SK-N-DZ (cell line): ENCODE data around the gene P4HA2.

ENCODE experiments used
- DNase-seq: peaks from one replicate; pipeline ENCODE4 v3.0.0-alpha.2; 2015; ENCODE audit warnings: low spot score

P4HA2 gene

DNA sequence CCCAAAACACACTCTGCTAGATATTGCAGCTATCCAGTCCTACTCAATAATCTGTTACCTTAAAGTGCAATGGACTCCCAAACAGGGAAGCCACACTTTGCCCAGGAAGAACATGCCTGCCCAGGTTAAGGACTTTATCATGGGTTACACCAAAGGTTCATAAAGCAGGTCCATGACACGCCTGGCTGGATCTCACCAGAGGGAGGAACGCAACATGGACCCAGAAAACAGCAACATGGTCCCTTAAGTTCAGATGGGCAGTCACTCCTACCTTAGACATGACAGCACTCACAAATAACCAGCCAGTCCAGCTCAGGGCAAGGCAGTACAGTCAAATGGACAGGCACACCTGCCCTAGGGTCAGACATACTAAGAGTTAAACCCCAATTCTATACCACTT is 3.8 kb downstream of the P4HA2 start:
- DNase-seq = no peak

DNA sequence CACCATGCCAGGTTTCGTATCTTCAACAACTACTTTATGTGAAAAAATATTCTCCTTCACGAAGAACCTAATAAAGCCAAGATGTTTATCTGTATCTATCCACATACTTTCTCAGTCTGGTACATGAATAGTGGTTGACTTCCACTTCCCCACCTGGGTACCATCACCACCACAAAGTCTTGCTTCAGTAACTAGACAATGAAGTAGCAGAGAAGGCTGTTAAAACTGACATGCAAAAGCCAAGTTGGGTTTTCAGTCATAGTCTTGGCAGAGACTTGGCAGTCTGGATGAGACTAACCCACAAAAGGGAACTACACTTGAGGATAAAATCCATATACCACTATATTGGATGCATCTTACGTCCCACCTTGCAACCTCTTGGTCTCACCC is 5.0 kb downstream of the P4HA2 start:
- DNase-seq = no peak

DNA sequence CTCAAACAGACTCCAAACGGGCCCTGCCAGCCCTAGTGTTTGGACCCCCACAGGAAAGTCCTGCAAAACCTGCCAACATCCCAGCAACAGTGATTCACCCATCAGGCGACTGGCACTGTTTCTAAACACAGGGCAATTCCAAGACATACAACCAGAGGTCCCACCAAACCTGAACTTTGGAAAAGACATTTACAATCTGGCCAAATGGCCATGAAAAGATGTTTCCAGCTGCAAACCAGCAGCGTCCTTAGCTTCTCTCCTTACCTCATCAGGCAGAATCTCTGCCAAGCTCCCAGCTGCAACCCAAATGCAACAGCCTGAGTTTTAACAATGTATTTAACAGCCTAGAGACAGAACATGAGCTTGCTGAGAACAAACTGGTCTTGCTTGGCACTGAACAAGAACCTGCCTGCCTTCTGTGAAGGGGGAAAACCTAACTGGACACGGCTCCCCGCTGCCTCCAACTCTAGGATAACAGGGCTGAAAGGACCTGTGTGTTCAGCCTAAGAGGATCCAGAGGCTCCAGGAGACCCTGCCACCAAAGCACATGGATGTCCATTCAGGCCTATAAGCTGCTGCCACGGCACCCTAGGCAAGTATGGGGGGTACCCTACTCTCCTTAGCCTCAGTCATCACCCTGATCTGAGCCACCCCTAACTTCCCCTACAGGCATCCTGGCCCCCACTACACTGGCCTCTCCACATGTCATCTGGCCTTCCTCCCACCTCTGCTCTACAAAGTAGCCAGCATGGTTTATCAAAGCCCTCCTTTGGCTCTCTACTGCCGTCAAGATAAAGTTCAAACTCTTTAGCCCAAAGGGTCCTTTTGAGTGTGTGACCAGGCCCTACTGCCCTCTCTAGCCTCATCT is 5.6 kb downstream of the P4HA2 start:
- no peak for DNase-seq

DNA sequence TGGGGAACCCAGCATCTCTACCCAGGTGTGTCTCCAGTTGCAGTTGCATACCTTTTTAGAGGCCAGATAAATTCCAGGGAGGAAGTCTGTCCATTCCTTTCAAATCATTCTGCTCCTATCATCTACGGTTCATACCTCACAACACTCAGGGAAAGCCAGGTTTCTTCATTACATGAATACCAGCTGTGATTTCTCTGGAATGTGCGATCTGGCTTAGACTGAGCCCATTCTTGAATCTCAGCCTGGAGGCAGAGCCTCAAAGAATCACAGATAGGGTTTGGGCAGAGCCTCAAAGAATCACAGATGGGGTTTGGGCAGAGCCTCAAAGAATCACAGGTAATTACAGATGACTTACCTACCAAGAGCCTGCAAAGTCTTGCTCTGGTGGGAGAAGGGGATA is 7.2 kb downstream of the P4HA2 start:
- DNase-seq = no peak

DNA sequence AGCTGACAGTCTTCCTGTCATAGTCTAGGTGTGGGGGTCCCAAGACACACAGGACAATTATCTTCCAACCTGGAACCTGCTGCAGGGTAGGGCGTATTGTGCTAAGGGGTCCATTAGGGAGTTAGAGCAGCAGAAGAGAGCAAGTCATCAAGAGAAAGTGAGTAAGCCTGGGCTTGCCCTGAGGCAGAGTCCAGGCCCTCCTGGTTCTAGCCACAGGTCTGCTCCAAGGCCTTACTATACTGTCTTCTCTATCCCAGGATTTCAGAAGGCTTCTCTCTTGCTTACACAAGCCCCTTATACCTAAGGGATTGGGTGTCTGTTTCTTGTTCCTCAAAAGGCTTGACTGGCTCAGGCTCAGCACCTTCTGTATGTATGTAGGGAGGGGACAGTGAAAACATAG is 7.7 kb downstream of the P4HA2 start:
- no peak for DNase-seq

DNA sequence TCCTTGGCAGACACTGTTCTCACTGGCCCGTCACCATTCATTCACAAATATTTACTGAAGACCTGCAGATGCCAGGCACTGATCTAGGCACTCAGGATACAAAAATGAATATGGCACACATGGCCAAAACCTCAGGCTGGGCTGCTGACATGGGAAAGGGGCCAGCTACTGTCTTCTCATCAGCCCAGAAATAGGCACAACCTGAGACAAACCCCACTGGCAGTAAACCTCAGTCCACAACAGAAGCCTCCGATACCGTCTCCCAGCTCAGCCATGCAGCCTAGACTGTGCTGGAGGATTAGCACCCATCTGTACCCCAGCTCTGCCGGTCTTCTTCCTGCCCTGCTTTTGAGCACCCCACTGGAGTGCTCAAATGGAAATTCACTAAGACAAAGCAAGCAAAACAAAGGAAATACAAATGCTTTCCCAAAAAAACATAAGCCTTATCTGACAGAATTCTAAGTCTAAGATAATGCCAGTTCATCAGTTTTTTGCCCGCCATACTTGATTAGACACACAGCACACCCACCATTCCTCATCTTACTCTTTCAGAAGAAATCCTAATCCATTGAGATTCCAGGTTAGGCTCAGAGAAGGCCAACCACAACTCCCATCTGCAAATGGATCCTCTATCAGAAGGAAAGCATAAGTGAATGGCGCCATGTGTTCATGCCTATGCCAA is 8.2 kb downstream of the P4HA2 start:
- DNase-seq = no peak

DNA sequence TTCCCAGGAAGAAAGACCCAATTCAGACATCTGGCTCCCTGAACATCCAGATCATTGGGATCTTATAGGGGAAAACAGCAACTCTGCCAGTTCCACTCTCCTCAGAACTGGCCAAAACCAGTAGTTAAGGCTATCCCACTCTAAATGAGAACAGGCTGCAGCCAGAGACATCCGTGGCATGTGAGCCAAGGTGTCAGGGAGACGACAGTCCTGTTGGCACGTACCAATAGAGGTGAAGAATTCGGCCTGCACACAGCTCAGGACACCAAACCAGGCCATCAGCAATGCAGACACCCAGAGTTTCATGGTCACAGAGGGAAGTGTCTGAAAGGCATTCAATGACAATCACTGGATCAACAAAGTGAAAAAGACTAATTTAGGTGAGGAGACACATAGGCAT is 9.3 kb downstream of the P4HA2 start:
- DNase-seq = no peak

DNA sequence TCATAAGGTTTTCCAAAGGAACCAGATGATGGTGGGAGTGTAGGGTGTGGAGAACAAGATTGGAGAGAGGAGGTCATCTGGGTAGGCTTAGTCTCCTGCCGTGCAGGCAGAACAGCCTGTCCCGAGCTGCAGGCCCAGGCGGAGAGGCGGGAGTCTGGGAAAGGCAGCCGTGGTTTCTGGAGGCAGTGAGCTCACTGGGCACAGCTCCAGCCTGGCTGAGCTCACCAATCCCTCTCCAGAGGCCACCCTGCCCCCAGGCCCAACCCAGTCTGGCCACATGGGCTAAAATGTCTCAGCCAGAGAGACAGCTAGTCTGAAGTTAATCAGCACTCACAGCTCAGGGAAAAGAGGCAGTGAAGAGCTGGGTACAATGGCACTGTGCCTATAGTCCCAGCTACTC is 12.3 kb downstream of the P4HA2 start:
- no peak for DNase-seq

DNA sequence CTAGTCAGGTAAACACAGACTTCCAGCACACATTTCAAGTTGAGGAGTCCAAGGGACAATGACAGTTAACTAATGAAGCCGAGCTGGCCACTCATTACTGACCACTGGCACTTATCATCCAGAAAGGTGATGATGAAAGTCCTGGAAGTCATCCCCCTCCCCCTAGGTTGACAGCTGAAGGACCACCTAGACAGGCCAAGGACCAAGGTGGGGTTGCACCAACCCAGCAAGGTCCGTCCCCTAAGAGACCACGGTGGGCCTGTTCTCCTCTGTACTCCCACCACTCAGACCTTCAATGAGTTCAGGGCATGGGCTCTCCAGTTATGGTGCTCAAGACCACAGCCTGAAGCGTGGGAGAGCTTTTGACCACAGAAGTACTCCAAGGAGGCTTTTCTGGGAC is 13.2 kb downstream of the P4HA2 start:
- no peak for DNase-seq

DNA sequence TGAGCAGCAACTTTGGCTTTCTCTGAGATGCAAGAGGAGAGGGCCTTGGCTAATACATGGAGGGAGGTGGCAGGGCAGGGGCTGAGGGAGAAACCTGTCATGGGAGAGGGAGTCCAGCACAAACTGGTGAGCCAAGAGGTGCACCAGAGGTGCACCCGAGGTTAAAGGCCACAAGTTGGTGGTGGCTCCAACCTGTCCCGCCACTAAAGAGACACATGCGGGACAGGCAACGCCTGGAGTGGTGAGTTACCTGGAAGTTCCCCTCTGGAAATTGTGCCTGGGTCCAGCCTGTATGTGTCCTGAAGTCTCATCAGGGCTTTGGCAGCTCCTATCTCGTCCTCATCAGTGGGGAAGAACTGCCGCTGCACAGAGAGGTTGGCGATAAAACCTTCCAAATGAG is 14.0 kb downstream of the P4HA2 start:
- no peak for DNase-seq

DNA sequence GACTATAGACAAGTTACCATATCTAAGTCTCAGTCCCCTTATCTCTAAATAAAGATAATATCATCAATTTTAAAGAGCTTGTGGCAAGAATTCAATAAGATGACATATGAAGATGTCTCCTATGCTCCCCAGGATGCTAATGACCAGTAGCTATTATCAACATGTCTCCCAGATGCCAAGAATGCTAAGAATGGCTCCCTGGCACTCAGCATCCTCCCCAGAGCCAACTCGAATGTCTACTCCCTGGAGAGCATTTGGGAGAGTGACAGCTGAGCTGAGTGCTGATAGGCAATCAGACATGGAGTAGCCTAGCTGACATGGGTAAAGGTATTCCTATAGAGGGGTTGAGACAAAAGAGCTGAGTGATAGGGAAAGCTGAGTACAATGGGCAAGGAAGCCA is 15.9 kb downstream of the P4HA2 start:
- no peak for DNase-seq

DNA sequence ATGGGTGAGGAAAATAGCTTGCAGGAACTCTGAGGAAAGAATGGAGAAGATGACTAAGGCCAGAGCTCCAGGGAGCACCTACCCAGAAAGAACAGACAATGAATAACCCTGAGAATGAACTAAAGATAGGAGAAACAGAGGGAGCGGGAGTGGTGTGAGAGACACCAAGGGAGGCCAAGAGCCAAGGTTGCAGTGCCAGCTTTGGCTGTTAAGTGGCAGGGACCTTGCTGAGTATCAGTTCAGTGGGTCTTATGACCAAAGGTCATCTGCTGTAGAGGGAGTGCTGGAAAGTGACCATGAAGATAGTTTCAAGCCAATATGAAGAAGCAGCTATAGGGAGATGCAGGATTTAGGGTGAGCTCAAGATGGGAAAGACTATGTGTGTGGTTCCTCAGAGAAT is 16.7 kb downstream of the P4HA2 start:
- DNase-seq = no peak

DNA sequence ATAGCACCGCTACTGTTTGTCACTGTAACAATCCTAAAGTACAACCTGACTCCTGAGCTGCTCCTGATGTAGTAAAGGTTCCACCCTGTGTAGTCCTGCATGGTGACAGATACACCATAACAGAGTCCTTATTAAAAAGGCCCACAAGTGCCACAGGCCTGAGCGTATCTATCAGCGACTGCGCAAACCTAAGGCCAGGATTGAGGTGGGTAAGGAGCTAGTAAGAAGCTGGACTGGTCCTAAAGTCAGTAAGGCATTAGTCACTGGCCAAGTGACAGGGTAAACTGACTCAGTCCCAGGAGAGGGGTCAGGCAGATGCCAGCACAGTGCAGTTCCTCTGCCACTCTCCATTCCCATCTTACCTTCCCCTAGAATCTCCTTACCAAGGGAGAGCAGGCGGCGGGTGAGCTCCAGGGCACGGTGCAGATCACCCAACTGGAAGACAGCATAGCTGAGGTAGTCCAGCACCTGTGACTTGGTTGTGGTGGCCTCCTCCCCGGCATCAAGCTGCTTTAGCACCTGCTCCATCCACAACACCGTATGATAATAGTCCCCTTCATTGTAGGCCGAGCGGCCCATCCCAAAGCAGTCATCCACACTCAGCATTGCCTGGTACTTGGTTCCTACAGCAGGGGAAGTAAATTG is 17.6 kb downstream of the P4HA2 start:
- no peak for DNase-seq

DNA sequence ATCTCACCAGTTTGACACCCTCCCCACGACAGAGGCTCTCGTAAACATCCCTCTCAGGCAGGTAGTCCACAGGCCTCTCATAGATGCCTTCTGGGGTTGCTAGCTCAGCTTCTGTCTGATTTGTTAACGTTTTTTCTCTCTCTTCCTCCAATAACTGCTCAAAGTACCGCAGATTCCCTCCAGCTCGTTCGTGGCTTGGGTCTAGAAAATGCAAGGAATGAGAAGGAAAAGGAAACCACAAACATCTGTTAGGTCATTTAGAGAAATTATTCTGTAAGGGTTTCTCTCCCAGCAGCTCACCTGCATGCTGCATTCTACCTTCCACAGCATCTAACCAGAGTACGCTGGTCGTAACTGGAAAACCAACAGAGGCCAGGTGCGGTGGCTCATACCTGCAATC is 18.5 kb downstream of the P4HA2 start:
- DNase-seq = no peak

DNA sequence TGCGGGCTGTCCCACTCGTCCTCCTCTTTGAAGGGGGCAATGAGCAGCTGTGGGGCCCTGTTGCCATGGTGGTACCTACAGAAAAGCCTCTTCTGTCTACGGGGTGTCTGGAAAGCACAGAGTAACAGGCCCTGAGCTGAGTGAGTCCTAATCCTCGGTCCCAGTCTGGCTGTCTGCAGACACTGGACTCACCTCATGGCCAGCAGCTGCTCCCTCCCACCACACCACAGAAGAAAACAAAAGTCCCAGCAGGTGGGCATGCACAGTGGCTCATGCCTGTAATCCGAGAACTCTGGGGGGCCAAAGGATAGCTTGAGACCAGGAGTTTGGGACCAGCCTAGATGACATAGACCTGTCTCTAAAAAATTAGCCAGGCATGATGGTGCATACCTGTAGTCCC is 19.9 kb downstream of the P4HA2 start:
- no peak for DNase-seq

DNA sequence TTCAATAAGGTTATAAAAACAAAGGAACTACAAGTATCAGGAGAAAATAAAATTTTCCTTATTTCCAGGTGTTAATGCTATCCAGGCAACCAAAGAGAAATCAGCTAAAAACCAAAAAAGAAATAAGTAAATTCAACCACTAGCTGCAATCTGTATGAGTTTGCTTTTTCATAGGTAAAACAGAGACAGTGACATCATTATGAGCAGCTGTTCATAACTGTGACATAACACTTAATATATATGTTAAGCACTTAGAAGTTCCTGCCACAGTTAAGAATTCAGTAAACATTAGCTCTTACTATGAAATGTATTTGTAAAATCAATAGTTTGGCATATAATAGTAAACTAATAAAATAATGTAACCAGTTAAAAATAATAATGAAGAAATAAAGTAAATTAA is 20.9 kb downstream of the P4HA2 start:
- DNase-seq = no peak

DNA sequence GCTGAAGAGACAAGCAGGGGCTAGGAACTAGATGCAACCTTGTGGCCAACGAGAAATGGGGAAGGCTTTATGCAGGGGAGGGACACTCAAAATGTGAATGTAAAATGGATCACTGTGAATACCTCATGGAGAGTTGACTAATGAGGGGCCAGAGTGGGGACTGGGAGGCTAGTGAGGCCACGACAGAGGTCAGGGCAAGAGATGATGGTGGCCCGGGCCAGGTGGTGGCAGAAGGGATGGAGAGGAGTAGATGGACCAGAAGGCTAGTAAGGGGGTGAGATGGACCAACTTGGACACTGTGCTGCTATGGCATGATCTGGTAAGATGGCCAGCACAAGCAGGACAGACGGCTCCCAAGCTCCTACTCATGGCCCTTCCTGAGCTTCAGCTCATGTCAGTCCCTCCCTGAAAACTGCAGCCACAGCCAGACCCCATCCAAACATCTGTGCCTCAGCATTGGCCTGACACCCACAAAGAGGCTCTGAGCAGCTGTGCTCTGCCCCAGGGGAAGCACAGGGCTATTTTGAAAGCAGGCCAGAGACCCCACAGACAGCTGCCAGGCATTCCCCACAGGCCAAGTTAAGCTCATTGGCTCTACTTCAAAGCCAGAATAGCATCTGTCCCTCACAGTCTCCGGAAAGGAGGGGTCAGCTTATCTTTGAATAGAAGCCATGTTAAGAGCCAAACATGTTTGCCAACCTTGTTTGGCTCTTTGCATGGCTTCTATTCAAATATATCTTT is 22.1 kb downstream of the P4HA2 start:
- DNase-seq = no peak

DNA sequence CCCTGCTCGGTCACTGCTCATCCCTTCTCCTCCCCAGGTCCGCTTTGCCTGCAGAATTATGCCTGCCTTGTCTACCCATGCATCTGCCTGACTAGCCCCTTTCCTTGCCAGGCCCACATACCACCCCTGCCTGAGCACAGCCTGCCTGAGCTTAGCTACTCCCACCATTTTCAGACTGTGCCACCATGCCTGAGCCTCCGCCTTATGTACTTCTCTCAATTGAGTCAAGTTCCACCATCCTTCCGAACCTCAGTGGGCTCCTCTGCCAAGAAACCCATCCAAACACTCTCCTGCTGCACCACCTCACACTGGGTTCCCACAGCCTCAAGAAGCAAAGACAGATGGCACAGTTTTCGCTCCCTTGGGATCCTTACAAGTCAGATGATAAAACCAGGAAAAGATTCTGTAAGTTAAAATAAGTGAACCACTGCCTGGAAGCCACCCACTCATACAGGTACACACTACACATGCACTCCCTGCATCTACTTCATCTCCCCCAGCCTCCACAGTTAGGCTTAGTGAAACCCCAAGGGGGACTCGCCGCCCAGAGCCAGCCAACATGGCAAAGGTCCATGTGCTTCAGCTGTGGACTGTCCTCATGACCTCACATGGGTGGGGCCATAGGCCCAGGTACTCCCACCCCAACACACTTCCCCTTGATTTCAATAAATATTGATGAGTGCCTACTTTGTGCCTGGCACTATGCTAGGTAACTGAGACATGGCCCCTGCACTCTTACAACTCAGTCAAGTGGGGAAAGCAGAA is 23.1 kb downstream of the P4HA2 start:
- no peak for DNase-seq

DNA sequence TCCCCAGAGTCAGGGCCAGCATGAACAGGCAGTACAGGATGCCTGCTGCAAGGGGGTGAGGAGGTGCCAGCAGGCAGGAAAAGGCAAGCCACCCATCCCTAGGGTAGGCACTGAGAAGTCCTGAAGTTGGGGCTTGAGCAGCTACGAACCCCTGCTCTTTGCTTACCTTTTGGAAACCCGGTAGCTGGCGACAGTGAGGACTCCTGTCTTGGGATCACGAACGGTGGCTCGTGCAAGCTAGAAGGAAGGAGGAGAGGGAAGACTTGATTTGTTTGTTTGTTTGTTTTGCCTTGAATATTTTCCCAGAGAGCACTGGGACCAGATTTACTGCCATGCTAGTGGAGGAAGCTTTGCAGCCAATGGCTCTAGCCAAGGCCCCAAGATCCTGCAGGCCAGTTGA is 23.7 kb downstream of the P4HA2 start:
- DNase-seq = no peak

DNA sequence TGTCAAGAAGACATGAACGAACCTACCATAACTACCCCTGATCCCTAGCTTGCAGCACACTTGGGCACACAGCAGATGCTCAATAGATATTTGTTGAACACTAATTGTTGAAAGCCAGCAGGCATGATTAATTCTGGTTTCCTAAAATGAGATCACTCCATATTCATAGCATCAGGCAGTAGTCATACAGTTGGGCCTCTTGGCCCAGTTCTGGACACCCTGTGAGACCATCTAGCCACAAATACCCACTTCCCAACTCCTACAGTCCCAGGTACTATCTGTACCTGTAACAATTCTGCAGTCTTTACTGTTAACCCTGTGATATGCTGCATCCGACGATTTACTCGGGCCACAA is 24.2 kb downstream of the P4HA2 start:
- no peak for DNase-seq

DNA sequence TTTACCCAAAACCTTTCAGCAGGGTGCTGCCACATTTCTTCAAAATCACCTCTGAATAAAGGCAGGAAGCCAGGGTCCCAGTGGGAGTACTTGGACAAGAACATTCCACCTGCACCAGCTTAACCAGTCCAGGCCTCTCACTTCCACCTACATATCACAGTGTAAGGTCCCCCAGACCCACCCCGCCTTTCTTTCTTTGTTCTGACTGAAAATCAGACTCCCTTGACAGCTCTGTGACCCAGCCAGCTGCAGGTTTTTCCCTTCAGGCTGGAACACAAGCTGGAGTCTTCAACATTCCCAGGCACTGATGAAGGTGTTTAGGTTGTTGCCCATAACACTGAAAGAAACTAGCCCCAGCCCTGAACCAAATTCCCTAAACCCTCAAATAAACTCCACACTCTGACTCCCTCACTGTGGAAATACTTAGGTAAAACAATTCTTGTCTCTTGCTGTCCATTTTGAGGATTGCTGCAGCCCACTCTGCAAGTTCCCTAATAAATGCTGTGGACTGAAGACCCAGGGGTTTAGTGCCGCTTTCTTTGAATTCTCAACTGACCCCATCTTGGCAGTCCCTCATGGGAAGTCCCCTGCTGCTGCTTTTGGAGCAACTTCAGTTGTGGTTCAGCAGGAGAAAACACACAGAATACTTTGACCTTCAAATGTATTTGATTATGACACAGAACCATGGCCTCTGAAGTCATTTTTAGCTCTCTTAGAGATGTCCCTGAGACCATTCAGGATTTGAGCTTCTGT is 24.8 kb downstream of the P4HA2 start:
- no peak for DNase-seq
